ENCODE data around the gene TRIM28. TPM values are rescaled to one million over a fixed set of nuclear protein-coding genes. Genes with fewer than 3 reads are reported as not detected.

TRIM28 gene
- total RNA-seq, 1 experiment from 2014 or later, result 908 TPM

DNA sequence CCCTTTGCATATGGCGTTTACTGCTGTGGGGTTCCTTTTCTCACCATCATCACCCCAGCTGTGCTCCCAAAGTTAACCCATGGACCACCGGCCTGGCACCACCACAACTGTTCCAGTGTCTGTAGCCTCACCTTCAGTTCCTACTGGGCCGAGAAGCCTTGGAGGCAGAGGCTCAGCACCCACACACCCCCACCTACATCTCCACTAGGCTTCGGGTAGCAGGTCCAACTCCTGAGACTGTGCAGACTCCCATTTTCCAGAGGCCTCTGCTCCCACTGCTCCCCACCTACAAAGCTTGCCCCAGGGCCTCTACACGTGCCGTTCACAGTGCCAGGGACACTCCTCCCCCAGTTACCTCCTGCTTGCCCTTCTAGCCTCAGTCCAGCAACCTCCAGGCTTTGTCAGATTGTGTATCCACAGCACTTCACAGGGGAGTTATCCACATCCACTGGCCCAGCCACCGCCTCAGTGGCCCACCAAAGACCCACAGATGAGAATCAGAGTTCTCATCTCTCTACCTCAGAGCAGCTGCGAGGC, 46.2 kb upstream of the TRIM28 start (continued):
- no peak for TF ChIP-seq FOSL1 (IDR thresholded peaks at IDR 0.05; ENCODE audit: low read depth)

DNA sequence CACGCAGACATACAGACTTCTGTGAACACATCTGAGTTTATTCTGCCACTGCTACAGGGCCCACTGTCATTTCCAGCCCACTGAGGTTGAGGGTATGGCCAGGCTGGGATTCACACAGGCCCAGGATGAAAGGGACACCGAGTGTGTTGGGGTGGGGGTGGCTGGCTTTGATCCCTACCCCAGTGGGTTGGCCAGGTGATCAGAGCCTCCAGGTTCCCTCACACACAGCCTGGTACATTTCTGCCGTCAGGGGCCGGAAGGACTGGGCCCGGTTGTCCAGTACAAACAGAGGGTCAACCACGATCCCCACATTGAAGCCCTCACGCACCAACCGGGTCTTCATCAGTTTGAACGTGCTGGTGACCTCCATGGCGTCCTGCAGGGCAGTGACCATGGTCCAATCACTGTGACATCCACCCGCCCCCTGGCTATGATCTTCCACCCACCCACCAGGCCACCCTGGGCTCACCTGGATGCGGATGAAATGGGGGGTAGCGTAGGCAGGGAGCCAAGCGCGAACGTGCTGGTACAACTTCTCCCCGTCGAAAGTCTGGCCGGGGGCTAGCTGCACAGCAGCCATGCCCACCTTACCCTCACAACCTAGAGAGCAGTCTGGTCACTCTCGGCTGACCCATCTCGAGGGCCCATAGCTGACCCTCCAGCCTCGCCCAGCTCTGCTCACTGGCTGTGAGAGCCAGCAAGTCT, 45.4 kb upstream of the TRIM28 start:
- no peaks in the 10 kb centered on the region for H4K20me1 ChIP-seq (ENCODE audit: insufficient read depth)
- peak overlapping the region; percentile 88 for H3K4me2 ChIP-seq (ENCODE audit: low read length)
- no peaks in the 10 kb centered on the region for H3K27me3 ChIP-seq (ENCODE audit: insufficient read depth, low read length)
- TSS peak; percentile 77 for BruUV-seq (replicated peaks)
- POLR2A ChIA-PET, result no interaction called here
- H3K36me3 ChIP-seq (ENCODE audit: control insufficient read depth in 1 of 2, insufficient read depth in 2 of 2, low read length in 2 of 2), result no peaks in the 10 kb centered on the region
- no peak for ATAC-seq
- no peak overlapping the region for H2AFZ ChIP-seq (ENCODE audit: low read depth, low read length, poor library complexity, severe bottlenecking)
- peaks cover 10 to 22% of the 10 kb centered on the region in 2 experiments; a peak in 3 of 4 replicates for H3K4me1 ChIP-seq (ENCODE audit: control insufficient read depth in 1 of 2, insufficient read depth in 2 of 2, low read length in 2 of 2)
- peaks cover 17% of the 10 kb centered on the region for H3K79me2 ChIP-seq (ENCODE audit: insufficient read depth, low read length)
- no peak for DNase-seq (ENCODE audit: low read depth, low spot score)
- CTCF ChIA-PET, result interaction anchor here (1.8 to 1.9 kb wide), 2 partner anchors 16 to 21 kb away, joined by 3 to 6 read pairs; partner anchors contain the start of gene ZBTB45
- TF ChIP-seq CEBPB (IDR thresholded peaks at IDR 0.05; ENCODE audit: low read depth), result no peak
- TF ChIP-seq, protein P1, sequence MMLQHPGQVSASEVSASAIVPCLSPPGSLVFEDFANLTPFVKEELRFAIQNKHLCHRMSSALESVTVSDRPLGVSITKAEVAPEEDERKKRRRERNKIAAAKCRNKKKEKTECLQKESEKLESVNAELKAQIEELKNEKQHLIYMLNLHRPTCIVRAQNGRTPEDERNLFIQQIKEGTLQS (IDR thresholded peaks at IDR 0.05), result no peak
- TF ChIP-seq ZNF274 (IDR thresholded peaks at IDR 0.05; ENCODE audit: low read depth, low read length), result no peak
- no peak for TF ChIP-seq EZH2phosphoT487 (IDR thresholded peaks at IDR 0.05; ENCODE audit: borderline replicate concordance)
- no peak for TF ChIP-seq CBX3 (IDR thresholded peaks at IDR 0.05; ENCODE audit: low read depth)
- no peak for TF ChIP-seq ZFX (IDR thresholded peaks at IDR 0.05)
- TF ChIP-seq FOSL1 (IDR thresholded peaks at IDR 0.05; ENCODE audit: low read depth), result no peak
- no peak for TF ChIP-seq TCF7L2 (IDR thresholded peaks at IDR 0.05; ENCODE audit: borderline replicate concordance, extremely low read depth, insufficient read depth, insufficient read length)
- TF ChIP-seq JUND (IDR thresholded peaks at IDR 0.05), result no peak
- no peak for TF ChIP-seq ELF1 (IDR thresholded peaks at IDR 0.05; ENCODE audit: borderline replicate concordance, low read depth)
- no peak for TF ChIP-seq YY1 (IDR thresholded peaks at IDR 0.05; ENCODE audit: extremely low read depth, insufficient replicate concordance, low read depth, low read length)
- no peaks in the 10 kb centered on the region for H3K9me2 ChIP-seq (ENCODE audit: insufficient read depth)
- RAD21 ChIA-PET (ENCODE audit: low non-redundant PET in 1 of 2, low total read pairs in 2 of 2, uncharacterized antibody in 2 of 2, unreplicated experiment in 2 of 2), result no interaction called here
- no peaks in the 10 kb centered on the region for H3K9me3 ChIP-seq (ENCODE audit: control insufficient read depth in 1 of 2, insufficient read depth in 1 of 2, low read depth in 1 of 2, low read length in 2 of 2)
- intact Hi-C loops (cut with micrococcal nuclease), result no loop called here
- H3K27ac ChIP-seq (ENCODE audit: low read depth, low read length), result peak overlapping the region; percentile 52
- H3K9ac ChIP-seq (ENCODE audit: low read length), result peak overlapping the region; percentile 86
- peak overlapping the region; percentile 62 to 83 for H3K4me3 ChIP-seq (replicated peaks in 1 of 2; ENCODE audit: low read depth in 1 of 2, low read length in 2 of 2)

Data from HCT116 (cell line).